GM18502 (cell line): ENCODE measurements around the gene ZFAND6.
"Not testable (repeated sequence)": the region's sequence is repeated elsewhere in the genome, so short reads cannot be mapped to it uniquely, and the experiment has no call there.

Experiments
- ATAC-seq: cut with Tn5 transposase; IDR thresholded peaks from one replicate; pipeline ENCODE4 v1.9.1; 2021; ENCODE audit warnings: mild to moderate bottlenecking; ENCODE audit not compliant: unreplicated experiment, poor library complexity

Gene ZFAND6

GRCh38 chr15:80058851-80059785, at the start of gene ZFAND6:
ZFAND6 (plus strand) TSS chr15:80059676; CDS start chr15:80120345, 60,669 bp downstream.
- ATAC-seq = peak; percentile 72

GRCh38 chr15:80010131-80010673, 49.3 kb upstream of the ZFAND6 start:
- peak; percentile 31 for ATAC-seq

GRCh38 chr15:80011041-80011523, 48.4 kb upstream of the ZFAND6 start:
- ATAC-seq = peak; percentile 60

- ATAC-seq = no peak
These were observed 47.9 kb upstream of the ZFAND6 start for GRCh38 chr15:80011596-80011995.

GRCh38 chr15:80012060-80012726, 47.3 kb upstream of the ZFAND6 start:
- ATAC-seq = no peak

GRCh38 chr15:80014186-80014585, 45.3 kb upstream of the ZFAND6 start:
- ATAC-seq = not testable (repeated sequence)

- no peak for ATAC-seq
These were observed 44.3 kb upstream of the ZFAND6 start for GRCh38 chr15:80015156-80015555.

- ATAC-seq = not testable (repeated sequence)
These were observed 43.0 kb upstream of the ZFAND6 start for GRCh38 chr15:80016506-80016905.

- not testable (repeated sequence) for ATAC-seq
These were observed 42.3 kb upstream of the ZFAND6 start for GRCh38 chr15:80017139-80017538.

GRCh38 chr15:80019168-80019745, 40.2 kb upstream of the ZFAND6 start:
- no peak for ATAC-seq

- not testable (repeated sequence) for ATAC-seq
These were observed 39.3 kb upstream of the ZFAND6 start for GRCh38 chr15:80020149-80020548.

GRCh38 chr15:80020731-80021130, 38.7 kb upstream of the ZFAND6 start:
- ATAC-seq = no peak

GRCh38 chr15:80026310-80026709, 33.2 kb upstream of the ZFAND6 start:
- no peak for ATAC-seq

GRCh38 chr15:80026754-80027153, 32.7 kb upstream of the ZFAND6 start:
- no peak for ATAC-seq

GRCh38 chr15:80028937-80029336, 30.5 kb upstream of the ZFAND6 start:
- no peak for ATAC-seq

- no peak for ATAC-seq
These were observed 27.6 kb upstream of the ZFAND6 start for GRCh38 chr15:80031841-80032240.

- no peak for ATAC-seq
These were observed 24.8 kb upstream of the ZFAND6 start for GRCh38 chr15:80034629-80035028.

GRCh38 chr15:80036071-80036470, 23.4 kb upstream of the ZFAND6 start:
- no peak for ATAC-seq

- ATAC-seq = no peak
These were observed 17.8 kb upstream of the ZFAND6 start for GRCh38 chr15:80041494-80042253.

- no peak for ATAC-seq
These were observed 16.9 kb upstream of the ZFAND6 start for GRCh38 chr15:80042568-80042967.
